Nephron (organoid): ENCODE measurements around the gene DCAF6.

Experiments
- H3K27ac Mint-ChIP-seq, 3 experiments: 2 replicates each; pipeline ENCODE4 v1.8.0; 2020; ENCODE audit warnings: mixed read lengths in 3 of 3, mild to moderate bottlenecking in 2 of 3, moderate library complexity in 1 of 3
- H3K27me3 Mint-ChIP-seq: 2 replicates; pipeline ENCODE4 v1.8.0; 2021; ENCODE audit warnings: low read depth, mild to moderate bottlenecking, moderate library complexity, mixed read lengths
- H3K36me3 Mint-ChIP-seq: 2 replicates; pipeline ENCODE4 v1.8.0; 2020; ENCODE audit warnings: low read depth, mixed read lengths
- H3K4me1 Mint-ChIP-seq: 2 replicates; pipeline ENCODE4 v1.8.0; 2020; ENCODE audit warnings: mixed read lengths
- H3K4me3 Mint-ChIP-seq, 3 experiments: 2 replicates each; pipeline ENCODE4 v1.8.0; 2020; ENCODE audit warnings: mild to moderate bottlenecking in 3 of 3, mixed read lengths in 3 of 3, moderate library complexity in 2 of 3
- H3K9me3 Mint-ChIP-seq: 2 replicates; pipeline ENCODE4 v1.8.0; 2020; ENCODE audit warnings: mixed read lengths
- TF ChIP-seq, protein P1 (sequence below), 3 experiments: fragments of 200-600 bp; sonication (generic); IDR thresholded peaks; one replicate each; pipeline ENCODE4 v1.5.0; 2021; ENCODE audit warnings: antibody characterized with exemption in 3 of 3; ENCODE audit not compliant: unreplicated experiment in 3 of 3

The DCAF6 gene

DNA sequence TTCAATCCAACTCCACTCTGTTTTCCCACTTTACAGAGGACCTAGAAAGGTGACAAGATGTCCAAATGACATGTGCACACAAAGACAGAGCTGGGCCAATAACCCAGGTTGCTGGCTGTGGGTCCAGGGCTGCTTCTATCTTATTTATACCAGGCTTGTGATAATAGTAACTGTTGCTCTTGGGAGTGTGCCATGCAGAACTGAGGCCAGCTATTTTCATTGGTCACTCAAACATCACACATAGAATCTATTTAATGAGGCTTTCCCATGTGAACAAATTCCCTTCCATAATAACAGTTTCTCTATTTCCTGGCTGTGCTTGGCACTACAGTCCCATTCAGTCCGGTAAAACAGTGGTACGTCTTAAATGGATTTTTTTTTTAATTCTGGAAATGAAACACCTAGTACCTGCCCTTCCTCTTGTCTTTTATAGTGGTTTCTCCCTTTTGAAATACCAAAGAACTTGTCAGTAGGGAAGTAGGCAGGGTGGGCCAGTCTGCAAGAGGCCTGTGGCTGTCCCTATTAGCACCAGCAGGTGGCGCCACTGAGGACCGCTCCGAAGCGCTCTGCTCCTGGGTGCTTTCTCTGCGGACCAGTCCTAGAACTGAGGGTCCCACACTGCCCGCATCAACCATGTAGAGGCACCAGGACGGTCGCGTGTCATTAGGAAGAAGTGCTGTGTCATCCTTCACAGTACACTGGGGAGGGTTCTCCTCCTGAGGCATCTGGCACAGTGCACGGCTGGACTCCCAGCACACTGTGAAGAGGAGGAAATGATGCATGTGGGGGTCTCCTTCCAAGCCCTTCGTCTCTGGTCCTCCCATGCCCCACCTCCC lies 148.1 kb downstream of the DCAF6 start:
- H3K27me3 Mint-ChIP-seq: no peaks in the 10 kb centered on the region
- peaks cover 56% of the 10 kb centered on the region for H3K36me3 Mint-ChIP-seq
- TF ChIP-seq, protein P1, sequence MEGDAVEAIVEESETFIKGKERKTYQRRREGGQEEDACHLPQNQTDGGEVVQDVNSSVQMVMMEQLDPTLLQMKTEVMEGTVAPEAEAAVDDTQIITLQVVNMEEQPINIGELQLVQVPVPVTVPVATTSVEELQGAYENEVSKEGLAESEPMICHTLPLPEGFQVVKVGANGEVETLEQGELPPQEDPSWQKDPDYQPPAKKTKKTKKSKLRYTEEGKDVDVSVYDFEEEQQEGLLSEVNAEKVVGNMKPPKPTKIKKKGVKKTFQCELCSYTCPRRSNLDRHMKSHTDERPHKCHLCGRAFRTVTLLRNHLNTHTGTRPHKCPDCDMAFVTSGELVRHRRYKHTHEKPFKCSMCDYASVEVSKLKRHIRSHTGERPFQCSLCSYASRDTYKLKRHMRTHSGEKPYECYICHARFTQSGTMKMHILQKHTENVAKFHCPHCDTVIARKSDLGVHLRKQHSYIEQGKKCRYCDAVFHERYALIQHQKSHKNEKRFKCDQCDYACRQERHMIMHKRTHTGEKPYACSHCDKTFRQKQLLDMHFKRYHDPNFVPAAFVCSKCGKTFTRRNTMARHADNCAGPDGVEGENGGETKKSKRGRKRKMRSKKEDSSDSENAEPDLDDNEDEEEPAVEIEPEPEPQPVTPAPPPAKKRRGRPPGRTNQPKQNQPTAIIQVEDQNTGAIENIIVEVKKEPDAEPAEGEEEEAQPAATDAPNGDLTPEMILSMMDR (IDR thresholded peaks at IDR 0.05; ENCODE audit: unreplicated experiment in 3 of 3): peak; percentile 69 to 78 (median 77)
- no peak overlapping the region for H3K4me3 Mint-ChIP-seq
- H3K27ac Mint-ChIP-seq: peak overlapping the region in 2 of 3 experiments; percentile 75 to 83
- H3K9me3 Mint-ChIP-seq: no peaks in the 10 kb centered on the region
- peaks cover 19% of the 10 kb centered on the region for H3K4me1 Mint-ChIP-seq

DNA sequence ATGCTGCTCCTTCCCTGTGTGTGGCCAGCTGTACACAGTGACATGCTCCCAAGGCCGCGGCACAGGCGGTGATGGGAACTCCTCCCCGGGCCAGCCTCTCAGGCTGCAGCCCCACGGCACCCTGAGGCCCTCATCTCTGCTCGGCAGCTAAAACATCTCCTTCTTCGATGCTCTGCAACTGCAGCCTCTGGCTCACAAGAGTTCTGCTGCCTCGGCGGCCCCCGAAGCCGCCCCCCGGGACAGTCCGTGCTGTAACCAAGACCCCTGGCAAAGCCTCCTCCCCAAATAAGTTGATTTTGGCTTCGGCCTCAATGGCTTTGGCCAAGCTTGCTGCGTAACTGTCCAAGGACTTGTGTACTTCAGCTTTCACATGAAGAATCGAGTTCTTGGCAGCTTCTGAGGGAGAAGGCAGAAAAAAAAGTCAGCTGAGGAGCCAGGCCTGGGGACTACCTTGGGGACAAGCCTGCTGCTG lies 149.0 kb downstream of the DCAF6 start:
- Mint-ChIP-seq H3K27me3 (no peaks in the 10 kb centered on the region), H3K9me3 (no peaks in the 10 kb centered on the region), H3K36me3 (peaks cover 58% of the 10 kb centered on the region), H3K4me1 (peaks cover 19% of the 10 kb centered on the region), H3K4me3 (no peak overlapping the region), H3K27ac (peak overlapping the region in 2 of 3 experiments; percentile 73 to 83)
- TF ChIP-seq, protein P1 (IDR thresholded peaks at IDR 0.05; ENCODE audit: unreplicated experiment in 3 of 3): no peak

DNA sequence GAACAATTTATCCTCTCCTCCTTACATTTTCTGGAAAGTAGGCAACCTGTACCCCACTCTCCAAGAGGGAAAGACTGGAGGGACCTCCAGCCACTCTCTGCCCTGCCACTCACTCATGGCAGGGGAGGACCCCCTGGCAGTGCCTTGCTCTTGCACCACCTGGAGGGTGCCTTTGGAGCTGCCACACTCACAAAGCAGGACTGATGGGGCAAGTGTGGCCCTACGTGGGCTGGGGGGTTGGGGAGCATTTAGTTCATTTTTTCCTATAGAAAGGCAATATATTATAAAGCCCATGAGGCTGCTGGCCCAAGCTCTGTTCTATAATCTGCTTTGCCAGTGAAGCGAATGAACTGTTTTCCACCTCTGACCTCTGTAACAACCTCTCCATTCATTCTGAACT lies 150.0 kb downstream of the DCAF6 start:
- H3K27me3 Mint-ChIP-seq: no peaks in the 10 kb centered on the region
- H3K36me3 Mint-ChIP-seq: peaks cover 53% of the 10 kb centered on the region
- no peaks in the 10 kb centered on the region for H3K9me3 Mint-ChIP-seq
- peaks cover 19% of the 10 kb centered on the region for H3K4me1 Mint-ChIP-seq
- H3K4me3 Mint-ChIP-seq: no peak overlapping the region
- TF ChIP-seq, protein P1 (IDR thresholded peaks at IDR 0.05; ENCODE audit: unreplicated experiment in 3 of 3): no peak
- H3K27ac Mint-ChIP-seq: peak overlapping the region in 2 of 3 experiments; percentile 73 to 83

DNA sequence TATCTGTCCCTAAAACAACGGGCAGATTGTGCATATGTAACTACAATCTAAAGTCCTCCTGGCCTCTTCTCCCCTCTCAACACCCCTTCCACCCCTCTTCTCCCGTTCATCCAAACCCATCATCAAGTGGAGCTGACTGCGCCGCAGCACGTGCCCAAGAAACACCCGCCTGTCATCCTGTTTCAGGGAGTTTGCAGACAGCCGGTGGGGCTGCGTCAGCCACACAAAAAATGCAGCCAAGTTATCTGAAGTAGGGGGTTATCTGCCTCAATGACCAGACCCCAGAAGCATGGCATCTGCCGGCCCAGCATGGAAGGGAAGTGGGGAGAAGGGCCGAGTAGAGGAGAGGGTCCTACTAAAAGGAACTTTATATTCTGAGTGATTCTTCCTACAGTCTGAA lies 151.2 kb downstream of the DCAF6 start:
- peaks cover 50% of the 10 kb centered on the region for H3K36me3 Mint-ChIP-seq
- H3K4me3 Mint-ChIP-seq: no peak overlapping the region
- peaks cover 19% of the 10 kb centered on the region for H3K4me1 Mint-ChIP-seq
- H3K27ac Mint-ChIP-seq: no peak overlapping the region
- TF ChIP-seq, protein P1 (IDR thresholded peaks at IDR 0.05; ENCODE audit: unreplicated experiment in 3 of 3): no peak
- no peaks in the 10 kb centered on the region for H3K9me3 Mint-ChIP-seq
- no peaks in the 10 kb centered on the region for H3K27me3 Mint-ChIP-seq

DNA sequence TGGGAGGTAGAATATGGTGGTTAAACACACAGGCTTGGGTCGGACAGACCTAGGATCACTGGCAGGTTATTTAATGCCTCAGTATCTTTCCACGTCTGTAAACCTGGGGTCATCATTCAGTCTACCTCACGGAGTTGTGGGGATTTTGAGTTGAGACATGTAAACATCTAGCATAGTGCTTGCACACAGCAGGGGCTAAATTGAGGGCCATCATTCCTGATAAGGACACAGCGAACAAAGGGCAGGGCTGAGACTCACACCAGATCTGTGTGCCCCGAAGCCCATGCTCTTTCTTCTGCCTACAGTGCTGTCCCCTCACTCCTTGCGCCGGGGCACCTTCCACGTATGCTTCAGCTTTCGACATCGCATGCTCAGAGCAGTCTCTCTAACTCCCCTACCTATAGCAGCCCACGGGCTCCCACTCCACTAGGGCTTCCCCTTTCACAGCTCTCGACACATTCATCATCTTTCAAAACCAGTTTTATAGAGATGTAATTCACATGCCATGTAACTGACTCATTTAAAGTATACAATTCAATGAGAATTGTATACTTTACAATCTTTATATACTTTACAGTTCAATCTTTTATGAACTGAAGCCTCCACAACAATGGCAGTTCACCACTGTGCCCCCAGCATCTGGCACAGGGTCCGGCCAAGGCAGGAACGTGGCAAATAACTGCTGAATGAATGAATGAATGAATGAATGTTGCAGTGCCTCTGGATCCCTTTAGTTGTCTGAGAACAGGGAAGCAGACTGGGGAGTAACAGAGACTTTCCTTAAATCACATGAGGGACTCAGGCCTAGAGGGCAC lies 152.2 kb downstream of the DCAF6 start:
- H3K9me3 Mint-ChIP-seq: no peaks in the 10 kb centered on the region
- peaks cover 19% of the 10 kb centered on the region for H3K4me1 Mint-ChIP-seq
- no peak overlapping the region for H3K27ac Mint-ChIP-seq
- TF ChIP-seq, protein P1 (IDR thresholded peaks at IDR 0.05; ENCODE audit: unreplicated experiment in 3 of 3): no peak
- H3K4me3 Mint-ChIP-seq: no peak overlapping the region
- H3K36me3 Mint-ChIP-seq: peaks cover 54% of the 10 kb centered on the region
- H3K27me3 Mint-ChIP-seq: no peaks in the 10 kb centered on the region
